GM21723 (cell line): Measurements from ENCODE around the gene CHD2.
A peak's percentile ranks its signal among the peaks of the same experiment; 100 is the strongest.

ENCODE experiments used
- ATAC-seq: cut with Tn5 transposase; IDR thresholded peaks from one replicate; pipeline ENCODE4 v1.9.1; 2021; ENCODE audit warnings: mild to moderate bottlenecking, moderate library complexity; ENCODE audit not compliant: unreplicated experiment

The CHD2 gene

DNA sequence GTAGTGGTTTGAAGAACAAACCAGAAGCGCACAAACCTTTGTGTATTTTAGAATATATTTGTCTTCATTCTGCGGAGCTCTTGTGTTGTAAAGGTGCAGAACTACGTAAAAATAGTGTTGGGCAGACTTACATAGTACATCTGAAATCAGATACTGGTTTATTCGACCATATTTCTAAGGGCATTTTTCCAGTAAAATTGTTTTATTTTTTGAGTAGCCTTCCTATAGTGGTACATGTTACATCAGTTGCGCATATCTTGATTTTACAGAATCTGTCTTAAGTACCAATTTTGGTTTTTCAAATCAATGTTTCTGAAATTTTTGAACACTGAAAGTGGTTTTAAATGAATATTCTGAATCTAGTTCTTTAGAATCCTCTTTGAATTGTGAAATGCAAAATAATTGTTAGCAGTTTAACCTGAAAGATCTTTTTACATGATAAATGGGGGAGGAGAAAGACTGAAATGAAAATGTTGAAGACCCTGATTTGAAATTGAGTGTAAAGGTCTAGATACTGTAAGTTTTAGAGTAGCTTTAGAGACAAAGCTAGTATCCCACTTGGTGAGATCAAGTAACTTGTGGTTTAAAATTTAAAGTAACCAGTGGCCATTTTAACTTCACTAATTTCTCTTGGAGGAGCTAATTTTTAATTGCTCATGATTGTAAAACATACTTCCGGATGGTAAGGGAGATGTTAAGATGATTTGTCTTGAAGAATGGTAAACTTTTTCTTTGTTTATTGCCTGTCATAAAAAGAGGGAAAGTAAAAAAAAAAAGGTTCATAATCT is 15.5 kb upstream of the CHD2 start:
- ATAC-seq, result no peak

DNA sequence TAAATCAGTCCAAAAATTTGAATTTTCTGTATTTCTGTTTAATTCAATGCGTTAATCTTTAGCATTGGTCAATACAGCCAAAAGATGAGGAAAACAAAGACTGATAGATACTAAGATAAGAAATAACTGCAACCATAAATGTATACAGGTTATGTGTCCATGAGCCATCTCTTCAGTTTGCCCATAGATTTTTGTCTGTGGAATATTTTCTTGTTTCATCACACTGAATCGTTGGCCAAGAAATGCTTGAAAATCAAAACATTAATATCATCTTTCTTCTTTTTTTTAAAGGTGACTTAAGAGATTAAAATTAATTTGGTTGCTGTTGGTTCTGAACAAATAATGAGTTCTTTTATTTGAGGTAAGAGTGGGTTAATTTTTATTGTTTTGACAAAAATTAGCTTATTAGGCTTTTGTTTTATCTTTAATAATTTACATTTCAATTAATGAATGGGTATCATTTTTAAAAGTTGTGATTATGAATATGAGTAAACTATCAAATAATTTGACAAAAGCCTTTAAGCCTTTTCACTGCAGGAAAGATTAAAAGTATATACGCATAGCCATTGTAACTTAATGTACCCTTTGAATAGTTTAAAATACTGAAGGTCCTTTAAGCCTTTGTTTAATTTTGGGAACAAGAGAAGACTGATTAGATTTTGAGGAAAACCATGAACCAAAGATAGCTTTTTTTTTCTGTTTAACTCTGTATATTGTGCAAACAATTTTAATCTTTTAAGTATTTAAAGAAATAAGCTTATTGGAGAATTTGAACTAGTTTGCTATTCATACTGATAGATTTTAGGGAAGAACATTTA is 14.7 kb upstream of the CHD2 start:
- no peak for ATAC-seq

DNA sequence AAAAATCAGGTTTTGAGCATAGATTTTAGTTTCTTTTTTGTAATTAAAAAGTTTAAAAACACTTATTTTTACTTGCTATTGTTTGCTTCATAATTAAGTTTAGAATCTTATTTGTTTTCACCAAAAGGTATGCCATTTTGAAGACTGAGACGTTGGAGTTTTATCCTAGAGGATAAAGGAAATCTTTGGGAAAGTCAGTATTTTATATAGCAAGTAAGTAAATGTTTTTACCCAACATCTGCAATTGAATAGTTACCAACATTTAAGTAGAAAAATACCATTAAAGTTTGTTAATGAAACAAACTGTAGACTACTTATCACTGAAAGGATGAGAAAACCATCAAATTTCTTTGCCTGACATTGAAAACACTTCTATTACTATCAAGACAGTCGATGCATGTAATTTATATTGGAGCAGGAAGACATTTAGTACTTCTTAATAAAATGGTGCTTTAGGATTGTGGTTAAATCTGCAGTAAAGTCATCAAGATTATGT is 14.0 kb upstream of the CHD2 start:
- no peak for ATAC-seq

DNA sequence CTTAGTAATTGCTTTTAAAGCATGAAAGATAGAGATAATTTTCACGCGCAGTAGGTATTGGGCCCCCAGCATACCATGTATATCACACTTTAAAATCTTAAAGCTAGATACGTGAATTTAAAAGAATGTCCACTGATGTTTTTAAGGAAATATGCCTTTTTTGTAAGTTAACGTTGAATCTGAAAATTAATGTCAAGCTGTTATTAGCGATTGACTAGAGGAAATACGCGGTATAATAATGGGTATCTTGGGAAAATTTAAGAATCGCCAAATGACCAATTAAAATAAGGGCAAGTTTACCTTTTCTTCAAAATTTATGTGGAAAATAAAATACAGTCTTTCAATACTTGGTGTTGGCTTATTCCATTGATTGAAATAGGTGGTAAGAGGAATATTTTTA is 13.3 kb upstream of the CHD2 start:
- no peak for ATAC-seq

DNA sequence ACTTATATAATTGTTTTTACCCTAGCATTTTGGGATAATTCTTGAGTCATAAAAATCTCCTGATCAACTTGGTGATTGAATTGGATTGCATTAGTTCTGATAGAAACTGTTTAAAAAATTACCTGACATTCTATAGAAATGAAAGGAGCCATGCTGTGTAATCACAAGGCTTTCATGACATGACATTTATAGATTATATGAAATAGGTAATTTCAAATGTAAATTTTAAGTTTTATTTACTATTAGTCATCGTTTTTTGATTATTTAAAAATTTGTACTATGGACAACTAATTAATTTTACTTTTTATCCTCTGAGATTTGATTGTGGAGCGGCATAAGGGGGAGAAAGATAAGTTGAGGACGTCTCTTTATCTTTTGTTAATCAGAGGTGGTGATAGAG is 12.3 kb upstream of the CHD2 start:
- ATAC-seq, result no peak

DNA sequence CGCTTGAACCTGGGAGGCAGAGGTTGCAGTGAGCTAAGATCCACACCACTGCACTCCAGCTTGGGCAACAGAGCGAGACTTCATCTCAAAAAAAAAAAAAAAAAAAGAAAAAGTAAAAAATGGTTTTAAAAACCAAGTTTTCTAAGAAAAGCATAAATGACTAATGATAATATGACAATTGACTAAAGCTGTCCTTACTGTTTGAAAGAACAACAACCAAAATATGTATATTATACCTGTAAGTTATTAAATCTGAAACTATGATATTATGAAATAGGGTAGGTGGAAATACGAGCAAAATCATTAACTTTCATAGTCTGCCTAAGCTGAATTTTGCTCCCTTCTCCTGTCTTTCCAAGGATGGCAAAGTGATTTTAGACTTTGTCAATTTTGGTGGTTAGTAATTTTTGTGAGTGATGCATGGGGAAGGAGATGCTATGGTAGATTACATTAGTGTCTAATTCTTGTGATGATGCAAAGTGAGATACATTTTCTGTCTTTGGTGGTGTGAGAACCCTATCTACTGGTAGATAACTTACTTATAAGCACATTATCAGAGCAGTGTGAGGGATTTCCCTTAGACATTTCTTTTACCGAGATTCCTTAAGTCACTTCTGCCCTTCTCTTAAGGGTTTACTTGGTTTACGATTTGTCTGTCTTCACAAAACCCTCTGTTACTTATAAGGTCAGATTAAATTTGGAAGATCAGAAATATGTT is 10.6 kb upstream of the CHD2 start:
- no peak for ATAC-seq

DNA sequence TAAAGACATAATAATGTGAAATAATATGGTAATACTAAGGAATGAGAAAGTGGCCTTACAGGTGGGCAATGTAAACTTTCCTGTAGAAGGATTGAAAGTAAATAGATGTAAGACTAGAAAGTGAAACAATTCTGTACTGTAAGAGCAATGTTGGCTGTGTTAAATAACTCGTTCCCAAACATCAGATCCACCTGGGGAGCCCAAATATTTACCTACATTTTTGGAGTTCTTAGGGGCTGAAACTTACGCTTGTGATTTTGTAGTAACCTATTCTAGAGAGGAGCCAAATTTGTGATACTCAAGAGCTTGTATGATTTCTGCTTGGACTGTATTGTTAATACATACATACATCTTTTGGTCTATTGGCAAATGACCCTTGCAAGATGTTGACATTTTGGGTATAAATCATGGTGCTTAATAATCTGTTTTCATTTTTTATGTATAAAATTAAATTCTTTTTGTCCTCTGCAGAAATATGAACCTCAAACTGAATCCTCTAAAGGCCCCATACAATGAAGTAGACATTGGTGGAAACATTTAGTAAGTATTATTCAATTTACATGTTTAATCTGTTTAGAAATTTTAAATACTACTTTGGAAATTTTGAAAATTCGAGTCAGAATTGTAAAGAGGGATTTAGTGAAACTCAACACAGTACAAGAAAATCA is 8.5 kb upstream of the CHD2 start:
- ATAC-seq, result no peak

DNA sequence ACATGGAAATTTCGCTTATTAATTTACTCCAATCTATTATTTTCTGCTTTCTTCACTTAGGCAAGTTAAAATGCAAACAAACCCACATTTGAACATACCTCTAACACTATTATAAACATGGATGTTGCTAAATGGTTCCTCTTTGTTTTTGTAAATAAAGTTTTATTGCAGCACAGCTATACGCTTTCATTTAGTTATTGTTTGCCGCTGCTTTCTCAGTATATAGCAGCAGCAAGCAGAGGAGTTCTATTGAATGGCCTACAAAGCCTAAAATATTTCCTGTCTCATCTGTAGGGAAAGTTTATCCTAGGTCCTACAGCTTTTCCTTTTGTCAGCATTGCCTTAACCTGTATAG is 7.9 kb upstream of the CHD2 start:
- no peak for ATAC-seq

DNA sequence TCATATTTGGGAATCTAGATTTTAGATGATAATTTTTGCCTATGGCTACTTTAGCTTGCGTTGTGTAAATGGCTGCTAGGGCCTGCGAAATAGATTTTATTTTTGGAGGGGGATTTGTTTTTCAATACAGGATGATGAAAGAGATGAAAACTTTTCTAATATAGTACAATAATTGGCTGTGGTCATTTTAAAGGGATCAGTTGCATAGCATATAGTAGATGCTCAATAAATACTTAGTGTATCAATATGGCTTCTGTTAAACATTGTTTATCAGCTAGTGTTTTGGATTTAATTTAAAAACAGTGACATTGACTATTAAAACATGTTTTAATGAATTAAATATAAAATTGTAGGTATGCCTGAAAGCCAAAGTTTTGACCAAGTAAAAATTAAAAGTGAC is 6.9 kb upstream of the CHD2 start:
- ATAC-seq, result no peak

DNA sequence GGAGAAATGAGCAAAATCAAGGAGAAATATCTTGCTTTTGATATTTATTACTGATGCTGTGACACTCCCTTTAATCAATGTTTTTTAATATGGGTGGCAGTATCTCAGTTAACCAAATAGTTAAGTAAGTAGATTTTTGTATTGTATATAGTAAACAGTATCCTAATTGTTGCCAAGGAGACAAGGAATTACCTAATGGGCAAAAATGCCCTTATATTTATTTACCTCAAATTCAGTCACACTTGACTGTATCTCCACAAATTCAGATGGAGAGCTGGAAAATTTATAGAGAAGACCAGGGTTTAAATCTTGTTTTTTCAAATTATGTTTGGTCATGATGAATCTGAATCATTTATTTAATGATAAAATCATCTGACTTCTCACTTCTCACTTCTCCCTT is 3.6 kb upstream of the CHD2 start:
- no peak for ATAC-seq

DNA sequence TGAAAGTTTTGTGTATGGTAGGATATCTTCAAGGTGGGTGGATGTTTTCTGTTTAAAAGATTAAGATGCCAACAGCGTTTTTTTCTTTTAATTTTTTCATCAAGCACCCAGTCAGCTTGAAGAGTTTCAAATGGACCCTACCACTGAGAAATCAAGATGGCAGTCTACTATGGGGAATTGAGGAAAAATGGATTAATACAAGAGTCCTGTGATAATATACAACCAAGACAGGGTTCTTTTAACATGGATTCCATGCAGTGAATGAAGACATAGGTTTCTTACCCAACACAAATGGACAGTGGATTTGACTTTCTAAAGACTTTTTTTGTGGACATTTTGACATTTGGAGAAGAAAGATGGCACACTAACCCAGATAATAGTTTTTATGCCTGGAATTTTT is 2.5 kb upstream of the CHD2 start:
- no peak for ATAC-seq

DNA sequence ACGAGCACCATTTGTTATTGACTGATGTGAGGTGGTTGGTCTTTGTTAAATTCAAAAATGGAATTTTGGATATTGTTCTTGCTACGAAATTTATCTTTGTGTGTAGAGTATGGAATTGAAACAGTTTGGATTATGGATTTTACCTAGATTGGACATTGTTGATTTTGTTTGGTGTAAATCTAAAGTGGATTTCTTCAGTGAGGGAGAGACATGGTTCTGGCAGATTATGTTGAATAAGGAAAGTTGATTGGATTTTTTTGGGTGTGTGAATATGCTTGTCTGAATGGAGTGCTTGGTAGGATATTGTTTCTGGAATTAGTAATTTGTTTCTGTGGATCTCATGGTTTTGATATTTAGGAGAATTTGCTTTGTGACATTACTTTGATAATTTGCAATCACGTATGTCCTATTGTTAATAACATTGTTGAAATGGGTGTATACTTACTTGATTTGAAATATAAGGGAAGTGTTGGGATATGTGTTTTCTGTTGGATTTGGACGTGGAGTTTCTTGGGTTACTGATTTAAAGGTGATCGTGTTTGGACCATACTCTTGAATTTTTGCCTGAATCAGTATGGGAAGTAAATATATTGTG is 1.0 kb upstream of the CHD2 start:
- no peak for ATAC-seq

DNA sequence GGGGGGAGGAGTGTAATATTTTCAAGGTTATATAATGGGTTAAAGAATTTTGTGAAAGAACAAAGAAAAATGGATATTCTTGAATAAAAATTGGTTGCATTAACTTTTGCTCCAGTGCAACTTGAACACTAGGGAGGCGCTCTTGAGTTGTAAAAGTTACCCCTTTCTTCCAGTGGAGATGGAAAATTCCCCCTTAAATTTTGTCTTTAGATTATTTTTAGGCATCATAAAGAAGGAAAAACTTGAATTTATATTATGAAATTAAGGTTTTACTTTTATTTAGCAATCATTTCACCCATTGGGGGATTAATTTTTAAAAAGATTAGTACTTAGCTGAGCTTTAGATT is 550 bp upstream of the CHD2 start:
- no peak for ATAC-seq

DNA sequence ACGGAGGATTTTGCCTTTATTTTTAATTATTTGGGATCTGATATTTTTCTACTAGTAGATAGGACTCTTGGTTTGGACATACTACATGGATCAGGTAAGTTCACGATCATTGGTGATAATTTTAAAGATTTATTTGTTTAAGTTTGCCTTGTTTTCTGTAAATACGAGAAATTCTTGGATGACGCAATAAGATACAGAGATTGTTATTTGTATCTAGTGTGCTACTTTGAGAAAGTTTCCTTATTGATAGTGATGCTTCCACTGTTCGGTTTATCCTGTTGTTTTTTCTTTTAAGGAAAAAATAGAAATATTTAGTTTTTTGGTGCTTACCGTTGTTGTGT is 577 bp downstream of the CHD2 start:
- ATAC-seq, result no peak

DNA sequence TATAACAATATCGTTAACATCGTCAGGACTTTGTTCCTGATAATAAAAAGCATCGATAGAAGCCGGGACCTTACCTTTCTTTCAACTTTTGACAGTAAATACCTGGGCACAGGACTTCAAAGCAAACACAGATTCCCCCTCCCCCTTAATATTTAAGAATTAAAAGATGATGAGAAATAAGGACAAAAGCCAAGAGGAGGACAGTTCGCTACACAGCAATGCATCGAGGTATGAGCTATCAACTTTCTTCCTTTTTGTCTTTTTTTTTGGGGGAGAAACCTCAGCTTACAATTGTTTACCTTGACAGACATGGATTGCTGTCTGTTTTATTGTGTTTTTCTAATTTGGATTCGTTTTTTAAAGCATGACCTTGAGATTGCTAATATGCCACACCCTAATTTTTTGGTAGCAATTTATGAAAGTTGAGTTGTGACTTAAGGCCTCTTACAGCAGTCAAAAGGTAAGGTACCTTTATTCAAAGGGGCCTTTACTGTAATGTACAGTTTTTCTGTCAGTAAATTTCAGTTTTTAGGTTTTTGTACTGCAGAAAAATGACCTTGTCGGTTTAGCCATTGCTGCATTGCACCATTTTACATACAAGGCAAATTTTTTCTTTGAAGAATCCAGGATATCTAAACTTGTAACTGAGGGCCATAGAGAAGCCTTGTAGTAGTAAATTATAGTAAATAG is 1.1 kb downstream of the CHD2 start:
- no peak for ATAC-seq

DNA sequence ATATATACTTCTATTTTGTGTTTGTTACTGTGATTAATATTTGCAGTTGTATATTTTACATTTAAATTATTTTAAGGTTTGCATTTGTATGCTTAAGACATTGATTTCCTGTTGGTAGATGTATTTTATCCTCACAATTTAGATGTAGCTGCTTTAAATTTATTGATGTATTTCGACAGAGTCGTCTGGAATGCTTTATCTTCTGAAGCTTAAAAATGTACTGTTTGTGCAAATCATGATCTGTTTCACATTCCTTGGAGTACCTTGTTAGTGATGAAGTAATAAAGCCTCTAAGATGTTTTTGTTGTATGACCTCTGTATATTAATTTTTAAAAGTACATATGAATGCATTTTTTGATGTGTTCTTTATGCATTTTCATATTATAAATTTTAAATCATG is 1.9 kb downstream of the CHD2 start:
- ATAC-seq, result no peak

DNA sequence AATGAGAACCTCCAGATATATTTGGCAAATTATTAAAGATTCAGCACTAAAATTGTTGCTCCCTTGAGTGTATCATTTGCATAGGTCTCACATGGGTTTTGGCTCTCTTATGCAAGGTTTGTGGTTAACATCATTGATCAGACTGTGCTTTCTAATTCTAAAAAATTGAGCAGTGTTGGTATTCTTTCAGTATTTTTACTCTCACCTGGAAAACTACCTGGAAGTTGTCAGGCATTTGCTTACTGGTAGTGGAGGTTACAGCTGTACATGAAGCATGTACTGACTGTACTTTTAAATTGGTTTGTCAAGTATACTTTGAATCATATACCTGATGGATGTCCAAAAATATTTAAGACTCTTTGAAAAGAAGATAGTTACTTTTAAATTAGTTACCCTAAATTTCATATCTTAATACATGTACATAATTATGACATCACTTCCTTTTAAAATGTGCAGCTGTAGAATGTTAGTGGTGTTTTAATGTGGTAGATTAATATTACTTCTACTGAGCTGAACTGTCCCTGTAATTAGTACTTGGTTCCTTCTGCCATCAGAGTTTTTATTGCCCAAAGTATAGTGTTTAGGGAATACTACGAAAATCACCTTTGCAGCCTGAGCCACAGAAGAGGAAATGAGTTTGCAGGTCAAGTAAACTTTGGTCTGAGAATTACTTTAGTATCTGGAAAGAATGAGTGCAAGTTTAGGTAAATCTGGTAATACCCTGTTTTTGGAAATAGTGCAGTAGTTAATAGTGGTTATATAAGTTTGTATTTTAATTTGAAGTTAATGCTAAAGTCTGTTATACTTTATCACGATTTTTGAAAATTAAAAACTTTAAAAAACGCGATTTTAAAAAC is 2.8 kb downstream of the CHD2 start:
- no peak for ATAC-seq

DNA sequence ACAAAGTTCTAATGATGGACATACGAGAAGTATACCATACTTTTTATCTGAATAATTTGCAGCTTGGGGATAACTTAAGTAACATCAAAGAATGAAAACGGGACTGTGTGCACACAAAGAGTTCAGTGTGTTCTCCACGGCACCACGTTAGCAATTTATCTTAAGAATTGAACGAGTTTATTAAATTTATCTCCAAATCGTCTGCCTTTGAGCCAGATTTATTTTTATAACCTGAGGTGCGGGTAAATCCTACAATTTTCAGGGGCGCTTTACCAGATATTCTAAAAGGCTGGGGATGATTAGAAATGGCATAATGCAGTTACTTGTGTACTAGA is 3.5 kb downstream of the CHD2 start:
- ATAC-seq, result no peak

DNA sequence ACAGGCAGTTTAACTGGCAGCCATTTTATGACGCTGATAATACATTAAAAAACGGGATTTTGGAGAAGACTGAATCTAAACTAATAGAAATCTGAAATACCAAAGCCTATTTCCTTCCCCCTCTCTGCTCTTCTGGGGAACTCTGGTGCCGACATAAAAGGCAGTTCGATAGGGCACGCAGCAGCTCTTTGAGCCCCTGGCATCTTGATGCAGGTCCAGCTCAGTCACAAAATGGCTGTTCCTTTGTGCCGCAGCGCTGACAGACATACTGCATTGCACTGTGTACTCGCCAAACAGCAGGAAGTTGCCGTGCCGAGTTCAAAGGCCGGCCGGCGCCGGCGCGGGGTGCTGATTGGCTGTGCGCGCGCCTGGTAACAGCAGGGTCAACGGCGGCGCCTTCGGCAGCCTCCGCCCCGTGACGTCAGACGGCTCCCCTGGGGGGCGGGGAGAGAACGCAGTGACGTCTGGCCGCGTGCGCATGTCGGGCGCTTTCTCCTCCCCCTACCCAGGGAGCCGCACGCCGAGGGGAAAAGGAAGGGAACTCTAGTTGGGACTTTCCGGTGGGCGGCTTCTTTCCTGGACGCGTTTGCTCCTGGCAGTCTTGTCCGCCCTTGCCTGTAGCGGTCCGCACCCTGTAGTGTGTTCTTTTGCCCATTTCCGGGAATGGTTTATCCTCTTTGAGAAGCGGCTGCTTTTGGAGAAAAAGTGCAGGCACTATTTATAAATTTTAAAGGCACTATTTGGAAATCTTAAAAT is 4.0 kb downstream of the CHD2 start:
- peak; percentile 73 for ATAC-seq
